ENCODE measurements around the gene AIMP1.

The AIMP1 gene

GRCh38 chr4:106368678-106369077, 52.3 kb downstream of the AIMP1 start, which contains the start of gene GIMD1:
Gene GIMD1 (minus strand): TSS chr4:106368778. CDS start chr4:106367435, 1,343 bp downstream.
- no peak within 1 kb of the TSS for H3K4me3 ChIP-seq (ENCODE audit: insufficient read depth in 1 of 2, low read depth in 1 of 2, low read length in 2 of 2)
- no peak within 1 kb of the TSS for H2BK5ac ChIP-seq (ENCODE audit: low read depth, low read length, poor library complexity, severe bottlenecking)
- no peak within 1 kb of the TSS for H3K4ac ChIP-seq (ENCODE audit: low read depth in 1 of 2, low read length in 2 of 2)
- no peak within 1 kb of the TSS for H2AFZ ChIP-seq (ENCODE audit: low read depth, low read length)
- H2BK15ac ChIP-seq (ENCODE audit: low read depth, poor library complexity, severe bottlenecking): no peak within 1 kb of the TSS
- peak within 1 kb of the TSS; percentile 37 for H3K4me2 ChIP-seq (ENCODE audit: low read length, poor library complexity, severe bottlenecking)
- DNase-seq: no peak
- no peak within 1 kb of the TSS for H3K14ac ChIP-seq (ENCODE audit: low read length in 2 of 2)
- H4K91ac ChIP-seq (ENCODE audit: low read length): no peak within 1 kb of the TSS
- no peak within 1 kb of the TSS for H3K18ac ChIP-seq (ENCODE audit: low read depth in 1 of 2, low read length in 2 of 2)
- WGBS: 95% methylated on average over 5 of the region's 5 CpGs
- no peak within 1 kb of the TSS for H2AK5ac ChIP-seq (ENCODE audit: low read length, severe bottlenecking)
- no peaks in the 10 kb centered on the region for H3K27me3 ChIP-seq (ENCODE audit: control insufficient read depth in 1 of 2, insufficient read depth in 1 of 2, low read length in 2 of 2)
- no peaks in the 10 kb centered on the region for H3K79me1 ChIP-seq (replicated peaks; ENCODE audit: low read length, poor library complexity, severe bottlenecking)
- H4K8ac ChIP-seq (ENCODE audit: low read length): no peak within 1 kb of the TSS
- no peak within 1 kb of the TSS for H3K23ac ChIP-seq (ENCODE audit: low read length in 2 of 2)
- no peaks in the 10 kb centered on the region for H3K4me1 ChIP-seq (ENCODE audit: control insufficient read depth, insufficient read depth, low read depth, low read length)
- H3K9ac ChIP-seq (ENCODE audit: low read length): peak within 1 kb of the TSS; percentile 82
- H2BK120ac ChIP-seq (ENCODE audit: low read depth, low read length): no peak within 1 kb of the TSS
- no peak within 1 kb of the TSS for H2BK12ac ChIP-seq (ENCODE audit: low read length in 2 of 2)
- H3K27ac ChIP-seq (ENCODE audit: low read length, poor library complexity, severe bottlenecking): no peak within 1 kb of the TSS
- H3K36me3 ChIP-seq (ENCODE audit: control insufficient read depth in 1 of 2, insufficient read depth in 2 of 2, low read depth in 1 of 2, low read length in 2 of 2): no peaks in the 10 kb centered on the region
- H3K9me3 ChIP-seq (ENCODE audit: control insufficient read depth, low read length): peaks cover 2% of the 10 kb centered on the region

- Histone ChIP-seq H3K4me3 (ENCODE audit: insufficient read depth in 1 of 2, low read depth in 1 of 2, low read length in 2 of 2) (no peak overlapping the region), H3K27ac (ENCODE audit: low read length, poor library complexity, severe bottlenecking) (no peak overlapping the region), H3K79me1 (replicated peaks; ENCODE audit: low read length, poor library complexity, severe bottlenecking) (no peaks in the 10 kb centered on the region), H3K36me3 (ENCODE audit: control insufficient read depth in 1 of 2, insufficient read depth in 2 of 2, low read depth in 1 of 2, low read length in 2 of 2) (no peaks in the 10 kb centered on the region), H3K9ac (ENCODE audit: low read length) (peak overlapping the region; percentile 82), H2BK15ac (ENCODE audit: low read depth, poor library complexity, severe bottlenecking) (no peak overlapping the region), H3K4me1 (ENCODE audit: control insufficient read depth, insufficient read depth, low read depth, low read length) (no peaks in the 10 kb centered on the region), H3K4ac (ENCODE audit: low read depth in 1 of 2, low read length in 2 of 2) (no peak overlapping the region), H3K14ac (ENCODE audit: low read length in 2 of 2) (no peak overlapping the region), H3K9me3 (ENCODE audit: control insufficient read depth, low read length) (peaks cover 2% of the 10 kb centered on the region), H3K27me3 (ENCODE audit: control insufficient read depth in 1 of 2, insufficient read depth in 1 of 2, low read length in 2 of 2) (no peaks in the 10 kb centered on the region), H3K23ac (ENCODE audit: low read length in 2 of 2) (no peak overlapping the region), H4K8ac (ENCODE audit: low read length) (no peak overlapping the region), H3K18ac (ENCODE audit: low read depth in 1 of 2, low read length in 2 of 2) (no peak overlapping the region), H2BK12ac (ENCODE audit: low read length in 2 of 2) (no peak overlapping the region), H2AFZ (ENCODE audit: low read depth, low read length) (no peak overlapping the region), H2BK120ac (ENCODE audit: low read depth, low read length) (no peak overlapping the region), H4K91ac (ENCODE audit: low read length) (no peak overlapping the region), H2AK5ac (ENCODE audit: low read length, severe bottlenecking) (no peak overlapping the region), H3K4me2 (ENCODE audit: low read length, poor library complexity, severe bottlenecking) (peak overlapping the region; percentile 37), H2BK5ac (ENCODE audit: low read depth, low read length, poor library complexity, severe bottlenecking) (no peak overlapping the region)
- DNase-seq: peak; percentile 78
- WGBS: 47% methylated on average over 5 of the region's 6 CpGs
Measured at GRCh38 chr4:106369456-106370060, 53.2 kb downstream of the AIMP1 start.

GRCh38 chr4:106370214-106370613, 53.9 kb downstream of the AIMP1 start:
- Histone ChIP-seq H2BK120ac (ENCODE audit: low read depth, low read length) (no peak overlapping the region), H3K79me1 (replicated peaks; ENCODE audit: low read length, poor library complexity, severe bottlenecking) (no peaks in the 10 kb centered on the region)
- WGBS: 88% methylated on average over 2 of the region's 2 CpGs

GRCh38 chr4:106371161-106371560, 54.8 kb downstream of the AIMP1 start:
- Histone ChIP-seq H2BK15ac (ENCODE audit: low read depth, poor library complexity, severe bottlenecking) (no peak overlapping the region), H3K27me3 (ENCODE audit: control insufficient read depth in 1 of 2, insufficient read depth in 1 of 2, low read length in 2 of 2) (no peaks in the 10 kb centered on the region), H2BK5ac (ENCODE audit: low read depth, low read length, poor library complexity, severe bottlenecking) (no peak overlapping the region), H3K9me3 (ENCODE audit: control insufficient read depth, low read length) (peaks cover 2% of the 10 kb centered on the region), H3K4ac (ENCODE audit: low read depth in 1 of 2, low read length in 2 of 2) (no peak overlapping the region), H3K4me1 (ENCODE audit: control insufficient read depth, insufficient read depth, low read depth, low read length) (no peaks in the 10 kb centered on the region), H3K14ac (ENCODE audit: low read length in 2 of 2) (no peak overlapping the region), H2AK5ac (ENCODE audit: low read length, severe bottlenecking) (no peak overlapping the region), H3K18ac (ENCODE audit: low read depth in 1 of 2, low read length in 2 of 2) (no peak overlapping the region), H3K27ac (ENCODE audit: low read length, poor library complexity, severe bottlenecking) (no peak overlapping the region), H3K36me3 (ENCODE audit: control insufficient read depth in 1 of 2, insufficient read depth in 2 of 2, low read depth in 1 of 2, low read length in 2 of 2) (no peaks in the 10 kb centered on the region), H3K23ac (ENCODE audit: low read length in 2 of 2) (no peak overlapping the region), H3K79me1 (replicated peaks; ENCODE audit: low read length, poor library complexity, severe bottlenecking) (no peaks in the 10 kb centered on the region), H4K91ac (ENCODE audit: low read length) (no peak overlapping the region), H3K4me3 (ENCODE audit: insufficient read depth in 1 of 2, low read depth in 1 of 2, low read length in 2 of 2) (no peak overlapping the region), H3K9ac (ENCODE audit: low read length) (no peak overlapping the region), H4K8ac (ENCODE audit: low read length) (no peak overlapping the region), H3K4me2 (ENCODE audit: low read length, poor library complexity, severe bottlenecking) (no peak overlapping the region), H2BK120ac (ENCODE audit: low read depth, low read length) (no peak overlapping the region), H2BK12ac (ENCODE audit: low read length in 2 of 2) (no peak overlapping the region), H2AFZ (ENCODE audit: low read depth, low read length) (no peak overlapping the region)
- DNase-seq: no peak

More at GRCh38 chr4:106370214-106370613, 53.9 kb downstream of the AIMP1 start:
- Histone ChIP-seq H4K8ac (ENCODE audit: low read length) (no peak overlapping the region), H2AK5ac (ENCODE audit: low read length, severe bottlenecking) (no peak overlapping the region), H3K4me1 (ENCODE audit: control insufficient read depth, insufficient read depth, low read depth, low read length) (no peaks in the 10 kb centered on the region), H2AFZ (ENCODE audit: low read depth, low read length) (no peak overlapping the region), H2BK15ac (ENCODE audit: low read depth, poor library complexity, severe bottlenecking) (no peak overlapping the region), H3K23ac (ENCODE audit: low read length in 2 of 2) (no peak overlapping the region), H3K4ac (ENCODE audit: low read depth in 1 of 2, low read length in 2 of 2) (no peak overlapping the region), H3K27me3 (ENCODE audit: control insufficient read depth in 1 of 2, insufficient read depth in 1 of 2, low read length in 2 of 2) (no peaks in the 10 kb centered on the region), H3K27ac (ENCODE audit: low read length, poor library complexity, severe bottlenecking) (no peak overlapping the region), H3K14ac (ENCODE audit: low read length in 2 of 2) (no peak overlapping the region), H2BK5ac (ENCODE audit: low read depth, low read length, poor library complexity, severe bottlenecking) (no peak overlapping the region), H3K18ac (ENCODE audit: low read depth in 1 of 2, low read length in 2 of 2) (no peak overlapping the region), H2BK12ac (ENCODE audit: low read length in 2 of 2) (no peak overlapping the region), H3K4me3 (ENCODE audit: insufficient read depth in 1 of 2, low read depth in 1 of 2, low read length in 2 of 2) (no peak overlapping the region), H3K4me2 (ENCODE audit: low read length, poor library complexity, severe bottlenecking) (no peak overlapping the region), H3K36me3 (ENCODE audit: control insufficient read depth in 1 of 2, insufficient read depth in 2 of 2, low read depth in 1 of 2, low read length in 2 of 2) (no peaks in the 10 kb centered on the region), H3K9me3 (ENCODE audit: control insufficient read depth, low read length) (peaks cover 2% of the 10 kb centered on the region), H4K91ac (ENCODE audit: low read length) (no peak overlapping the region), H3K9ac (ENCODE audit: low read length) (peak overlapping the region; percentile 82)
- DNase-seq: no peak
